Caki2 (cell line): ENCODE results near the gene LAMC2. TPM values are rescaled to one million over a fixed set of nuclear protein-coding genes. Genes with fewer than 3 reads are reported as not detected.
A peak's percentile ranks its signal among the peaks of the same experiment; 100 is the strongest.
"Not testable (repeated sequence)": the region's sequence is repeated elsewhere in the genome, so short reads cannot be mapped to it uniquely, and the experiment has no call there.

Source experiments
- DNase-seq: peaks from one replicate; pipeline ENCODE4 v3.0.0-alpha.2; 2015; ENCODE audit warnings: low read depth
- in situ Hi-C: cut with HindIII; loops from 2 replicates; pipeline ENCODE4 v1.10.0; 2016; ENCODE audit warnings: low sequenced_read_pairs, low pct_unique_long_range_greater_than_20kb, mixed read lengths
- total RNA-seq: library from RNA; depleted of rRNA; stranded (reverse); fragments of >200 nt; shearing (Covaris generic); gene quantifications from 2 replicates; pipeline ENCODE4 v1.2.3, GENCODE V29; 2014; ENCODE audit warnings: low replicate concordance

LAMC2 gene
- total RNA-seq, 1 experiment from 2014 or later: 92.0 TPM

DNA sequence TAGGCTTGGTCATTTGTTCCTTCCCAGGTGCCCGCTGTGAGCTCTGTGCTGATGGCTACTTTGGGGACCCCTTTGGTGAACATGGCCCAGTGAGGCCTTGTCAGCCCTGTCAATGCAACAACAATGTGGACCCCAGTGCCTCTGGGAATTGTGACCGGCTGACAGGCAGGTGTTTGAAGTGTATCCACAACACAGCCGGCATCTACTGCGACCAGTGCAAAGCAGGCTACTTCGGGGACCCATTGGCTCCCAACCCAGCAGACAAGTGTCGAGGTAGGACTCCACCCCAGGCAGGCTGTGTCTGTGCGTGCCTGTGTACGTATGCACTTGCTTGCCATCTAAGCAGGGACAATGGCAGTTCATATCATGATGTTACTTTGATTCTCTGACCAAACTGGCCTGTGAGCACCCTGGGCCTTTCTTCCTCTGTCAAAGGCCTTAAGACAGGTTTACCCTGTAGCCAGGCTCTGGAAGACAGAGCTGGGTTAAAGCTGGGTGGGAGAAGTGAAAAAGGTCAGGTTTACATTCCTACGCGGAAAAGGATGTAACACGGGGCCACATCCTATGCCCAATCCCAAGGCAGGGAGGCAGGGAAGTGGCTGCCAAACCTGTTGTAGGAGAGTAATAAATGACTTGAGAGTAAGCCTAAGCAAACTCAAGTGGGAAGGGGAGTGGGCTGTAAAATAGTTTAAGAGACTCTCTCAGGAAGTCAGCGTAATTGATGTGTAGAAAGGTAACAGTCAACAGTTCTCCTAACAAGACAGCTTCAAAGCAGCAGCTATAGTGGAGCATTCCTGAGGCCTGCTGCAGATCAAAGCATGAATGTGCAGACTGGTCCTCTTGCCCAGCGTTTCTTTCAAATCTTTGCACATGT lies 42.5 kb downstream of the LAMC2 start:
- no peak for DNase-seq
- in situ Hi-C loops: no loop called here

DNA sequence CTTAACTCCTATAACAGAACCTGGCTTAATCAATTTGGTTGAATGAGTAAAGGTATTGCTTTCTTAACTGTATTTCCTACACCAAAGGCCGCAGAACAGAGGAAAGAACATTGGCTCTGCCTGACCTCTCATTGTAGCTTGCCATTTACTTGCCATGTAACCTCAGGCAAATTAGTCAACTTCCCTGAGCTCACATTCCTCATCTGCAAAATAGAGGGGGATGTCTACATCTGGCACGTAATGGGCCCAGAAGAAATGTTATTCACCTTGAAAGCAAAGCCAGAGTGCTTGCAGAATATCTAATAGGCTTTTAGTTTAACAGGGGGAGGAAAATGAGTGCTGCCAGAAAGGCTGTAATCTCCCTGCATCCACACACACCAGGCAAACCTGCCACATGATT lies 44.3 kb downstream of the LAMC2 start:
- no peak for DNase-seq
- in situ Hi-C loops: no loop called here

- no peak for DNase-seq
- in situ Hi-C loops: no loop called here
Measured at GRCh38 chr1:183231545-183231944, 45.5 kb downstream of the LAMC2 start.

- DNase-seq: no peak
- in situ Hi-C loops: no loop called here
Measured at GRCh38 chr1:183233113-183233512, 47.0 kb downstream of the LAMC2 start.

DNA sequence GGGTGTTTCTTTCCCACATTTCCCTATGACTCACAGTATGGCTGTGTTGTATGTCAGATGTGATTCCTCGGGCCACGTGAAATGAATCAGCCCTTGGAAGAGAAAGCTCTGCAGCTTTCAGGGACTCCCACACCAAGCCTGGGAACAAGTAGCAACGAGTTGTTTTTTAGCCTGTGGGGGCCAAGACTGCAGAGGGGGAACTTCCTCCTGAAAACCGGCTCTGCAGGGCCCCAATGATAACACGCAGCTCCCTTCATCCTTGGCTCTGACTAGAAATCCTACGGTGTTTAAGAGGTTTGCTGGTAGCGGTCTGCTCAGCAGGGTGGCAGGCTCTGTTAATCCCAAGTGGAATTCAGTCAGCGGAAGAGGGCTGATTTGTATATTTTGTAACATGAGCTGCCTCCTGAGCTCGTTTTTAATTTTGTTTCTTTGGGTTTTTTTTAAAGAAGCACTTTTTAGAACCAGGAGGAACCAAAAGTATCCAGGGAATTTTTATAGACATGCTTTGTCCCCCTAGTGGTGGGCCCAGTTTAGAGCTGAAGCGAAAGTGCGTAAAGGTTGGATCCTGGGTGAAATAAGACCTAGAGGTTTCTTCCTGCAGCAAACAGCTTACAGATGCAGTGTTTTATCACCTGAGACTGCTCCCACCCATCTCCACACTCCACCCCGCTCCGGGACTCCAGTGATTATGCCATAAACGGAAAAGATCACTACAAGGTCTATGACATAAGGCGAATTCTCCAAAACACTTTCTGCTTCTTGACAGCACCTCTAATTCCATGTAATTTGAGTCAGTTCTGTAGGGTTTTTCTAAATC lies 48.8 kb downstream of the LAMC2 start:
- in situ Hi-C loops: no loop called here
- peak; percentile 90 for DNase-seq

- in situ Hi-C loops: no loop called here
- no peak for DNase-seq
Measured at GRCh38 chr1:183235503-183235902, 49.4 kb downstream of the LAMC2 start.

- in situ Hi-C loops: no loop called here
- DNase-seq: no peak
Measured at GRCh38 chr1:183236158-183236725, 50.2 kb downstream of the LAMC2 start.

DNA sequence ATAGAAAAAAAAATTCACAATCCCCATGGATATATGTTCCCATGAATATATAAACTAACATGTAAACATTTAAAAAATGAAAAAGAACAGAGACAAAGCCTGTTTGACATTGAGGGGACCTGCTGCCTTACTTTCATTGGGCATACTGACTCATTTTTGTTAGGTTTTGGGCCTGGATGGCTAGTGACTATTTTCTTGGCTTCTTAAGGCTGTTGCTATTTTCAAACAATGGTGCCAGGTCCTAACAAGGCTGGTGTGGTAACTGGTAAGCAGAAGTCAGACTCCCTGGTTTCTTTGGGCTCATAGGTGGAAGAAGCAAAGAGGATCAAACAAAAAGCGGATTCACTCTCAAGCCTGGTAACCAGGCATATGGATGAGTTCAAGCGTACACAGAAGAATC lies 51.0 kb downstream of the LAMC2 start:
- in situ Hi-C loops: no loop called here

GRCh38 chr1:183238071-183238470 lies 52.0 kb downstream of the LAMC2 start:
- no peak for DNase-seq

More for the DNA sequence above, 51.0 kb downstream of the LAMC2 start:
- no peak for DNase-seq

DNA sequence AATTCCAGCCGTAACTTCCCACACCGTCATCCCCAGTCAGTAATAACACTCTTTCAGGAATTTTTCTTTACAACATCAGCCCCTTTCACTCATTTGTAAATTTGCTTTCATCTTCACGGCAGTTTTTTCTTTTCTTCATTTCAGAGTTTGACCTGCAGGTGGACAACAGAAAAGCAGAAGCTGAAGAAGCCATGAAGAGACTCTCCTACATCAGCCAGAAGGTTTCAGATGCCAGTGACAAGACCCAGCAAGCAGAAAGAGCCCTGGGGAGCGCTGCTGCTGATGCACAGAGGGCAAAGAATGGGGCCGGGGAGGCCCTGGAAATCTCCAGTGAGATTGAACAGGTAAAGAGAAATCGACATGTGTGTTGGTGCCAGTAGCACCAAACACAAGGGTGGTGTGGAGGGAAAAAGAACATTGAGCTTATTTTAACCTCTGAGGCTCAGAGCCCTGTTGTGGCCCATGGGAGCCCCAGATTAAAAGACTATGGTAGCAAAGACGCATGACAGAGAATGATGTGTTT lies 53.2 kb downstream of the LAMC2 start:
- DNase-seq: no peak
- in situ Hi-C loops: no loop called here

More at GRCh38 chr1:183238071-183238470, 52.0 kb downstream of the LAMC2 start:
- in situ Hi-C loops: no loop called here

DNA sequence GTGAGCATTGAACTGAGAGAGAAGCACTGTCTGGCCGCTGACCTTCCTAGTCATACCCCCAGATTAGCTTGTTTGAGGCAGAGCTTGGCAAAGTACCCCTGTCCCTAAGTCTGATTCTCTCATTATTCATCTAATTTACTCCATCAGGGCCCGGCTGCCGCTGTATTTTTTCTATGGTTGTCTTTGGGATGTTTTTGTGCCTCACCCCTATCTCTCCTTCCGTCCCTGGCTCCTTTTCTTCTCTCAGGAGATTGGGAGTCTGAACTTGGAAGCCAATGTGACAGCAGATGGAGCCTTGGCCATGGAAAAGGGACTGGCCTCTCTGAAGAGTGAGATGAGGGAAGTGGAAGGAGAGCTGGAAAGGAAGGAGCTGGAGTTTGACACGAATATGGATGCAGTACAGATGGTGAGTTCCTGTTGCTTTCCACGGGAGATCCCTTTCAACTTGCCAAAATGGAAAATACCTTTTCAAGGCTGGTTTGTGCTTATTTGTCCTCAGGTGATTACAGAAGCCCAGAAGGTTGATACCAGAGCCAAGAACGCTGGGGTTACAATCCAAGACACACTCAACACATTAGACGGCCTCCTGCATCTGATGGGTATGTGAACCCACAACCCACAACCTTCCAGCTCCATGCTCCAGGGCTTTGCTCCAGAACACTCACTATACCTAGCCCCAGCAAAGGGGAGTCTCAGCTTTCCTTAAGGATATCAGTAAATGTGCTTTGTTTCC lies 53.9 kb downstream of the LAMC2 start:
- in situ Hi-C loops: no loop called here
- no peak for DNase-seq

GRCh38 chr1:183240526-183240825 lies 54.4 kb downstream of the LAMC2 start:
- in situ Hi-C loops: no loop called here
- no peak for DNase-seq

GRCh38 chr1:183240853-183241252 lies 54.8 kb downstream of the LAMC2 start:
- in situ Hi-C loops, DNase-seq: not testable (repeated sequence)

DNA sequence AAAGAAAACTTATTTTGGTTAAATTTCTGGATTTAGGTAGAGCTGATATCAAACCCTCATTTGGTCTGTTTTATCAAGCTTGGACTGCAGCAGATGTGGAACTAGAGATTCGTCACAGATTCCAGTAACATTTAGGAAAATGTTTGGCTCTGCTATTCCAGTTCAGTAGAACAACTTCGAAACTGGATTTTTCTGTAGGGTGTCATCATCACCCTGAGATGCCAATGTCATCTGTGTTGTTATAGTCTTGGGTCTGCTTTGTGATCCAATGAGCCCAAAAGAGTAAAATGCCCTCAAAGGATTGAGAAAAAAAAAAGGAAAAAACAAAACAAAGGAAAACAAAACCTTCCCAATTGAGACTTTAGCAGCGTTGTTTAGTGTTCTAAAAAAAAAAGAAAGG lies 55.4 kb downstream of the LAMC2 start:
- no peak for DNase-seq
- in situ Hi-C loops: no loop called here

GRCh38 chr1:183242556-183242955 lies 56.5 kb downstream of the LAMC2 start:
- DNase-seq: no peak
- in situ Hi-C loops: no loop called here

- in situ Hi-C loops: no loop called here
- no peak for DNase-seq
Measured at GRCh38 chr1:183243161-183244050, 57.3 kb downstream of the LAMC2 start.

- DNase-seq: no peak
- in situ Hi-C loops: no loop called here
Measured at GRCh38 chr1:183244466-183244865, 58.4 kb downstream of the LAMC2 start.
